ENCODE results near the gene THAP4. TPM values are rescaled to one million over a fixed set of nuclear protein-coding genes. Genes with fewer than 3 reads are reported as not detected.

THAP4 gene
- total and polyA plus RNA-seq, 2 of the 4 experiments (the other 2 are of a cell fraction), result 33.9 to 55.1 TPM

DNA sequence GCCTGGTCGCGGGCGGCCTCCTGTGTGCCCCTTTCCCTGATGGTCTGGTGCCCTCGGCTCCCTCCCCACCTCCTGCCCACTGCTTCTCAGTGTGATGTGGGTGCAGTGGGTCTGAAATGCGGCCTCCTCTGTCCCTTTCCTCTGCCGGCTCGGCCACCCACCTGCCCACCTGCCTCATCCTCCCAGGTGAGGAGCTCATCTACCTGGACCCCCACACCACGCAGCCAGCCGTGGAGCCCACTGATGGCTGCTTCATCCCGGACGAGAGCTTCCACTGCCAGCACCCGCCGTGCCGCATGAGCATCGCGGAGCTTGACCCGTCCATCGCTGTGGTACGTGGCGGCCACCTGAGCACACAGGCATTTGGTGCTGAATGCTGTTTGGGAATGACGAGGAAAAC, 31.4 kb upstream of the THAP4 start:
- Histone ChIP-seq H3K79me1 (ENCODE audit: low read depth in 1 of 2, low read length in 2 of 2) (peaks cover 3 to 15% of the 10 kb centered on the region in 2 experiments; a peak in 3 of 4 replicates), H4K20me1 (ENCODE audit: insufficient read depth, low read length) (peaks cover 16% of the 10 kb centered on the region), H3K14ac (replicated peaks; ENCODE audit: low read depth, low read length) (no peak overlapping the region), H3K9ac (ENCODE audit: low read depth, low read length) (no peak overlapping the region), H2AFZ (replicated peaks; ENCODE audit: low read length, poor library complexity) (peak overlapping the region; percentile 58), H2BK15ac (ENCODE audit: low read depth, low read length) (no peak overlapping the region), H2AK5ac (ENCODE audit: low read depth, low read length) (no peak overlapping the region), H3K4me2 (ENCODE audit: low read depth, low read length) (no peak overlapping the region), H3K4ac (ENCODE audit: low read depth, low read length) (no peak overlapping the region), H3K4me1 (ENCODE audit: control insufficient read depth, insufficient read depth, low read length) (peaks cover 15% of the 10 kb centered on the region), H3K9me3 (ENCODE audit: control insufficient read depth, insufficient read depth, low read length) (no peaks in the 10 kb centered on the region), H4K8ac (ENCODE audit: low read depth in 2 of 2, low read length in 2 of 2) (no peak overlapping the region), H2BK20ac (ENCODE audit: low read depth, low read length) (no peak overlapping the region), H3K18ac (ENCODE audit: low read depth, low read length) (no peak overlapping the region), H3K23ac (ENCODE audit: low read depth, low read length) (no peak overlapping the region), H3K56ac (ENCODE audit: extremely low read depth, insufficient read depth, low read length) (no peak overlapping the region), H3K9me1 (ENCODE audit: insufficient read depth, low read length) (peaks cover 3% of the 10 kb centered on the region; the same call in 1 of the 2 replicates), H2BK120ac (ENCODE audit: low read depth, low read length) (no peak overlapping the region), H3K27me3 (ENCODE audit: control insufficient read depth, insufficient read depth, low read length) (no peaks in the 10 kb centered on the region), H4K91ac (ENCODE audit: insufficient read depth, low read depth, low read length) (no peak overlapping the region), H4K5ac (ENCODE audit: low read depth, low read length) (no peak overlapping the region), H3K36me3 (ENCODE audit: control insufficient read depth, insufficient read depth, low read length) (peaks cover 50% of the 10 kb centered on the region), H3K27ac (ENCODE audit: insufficient read depth, low read length) (no peak overlapping the region), H3K4me3 (ENCODE audit: insufficient read depth, low read depth, low read length) (no peak overlapping the region), H2BK5ac (ENCODE audit: low read depth, low read length, poor library complexity, severe bottlenecking) (no peak overlapping the region), H2AK9ac (replicated peaks; ENCODE audit: low read depth, low read length, poor library complexity) (no peak overlapping the region)
- TF ChIP-seq SMC3 (IDR thresholded peaks at IDR 0.05; ENCODE audit: low read depth, low read length) (no peak), CEBPB (IDR thresholded peaks at IDR 0.05; ENCODE audit: low read depth, low read length) (no peak), POLR2A (IDR thresholded peaks at IDR 0.05; ENCODE audit: low read depth, low read length) (no peak), NFE2L2 (IDR thresholded peaks at IDR 0.05; ENCODE audit: low read depth, low read length) (no peak), CHD1 (IDR thresholded peaks at IDR 0.05; ENCODE audit: low read depth, low read length) (no peak), RCOR1 (IDR thresholded peaks at IDR 0.05; ENCODE audit: insufficient replicate concordance, low read length) (no peak), MAFK (IDR thresholded peaks at IDR 0.05; ENCODE audit: low read depth, low read length) (no peak), CTCF (conservative IDR thresholded peaks at IDR 0.05; ENCODE audit: low read depth, low read length) (no peak), MXI1 (IDR thresholded peaks at IDR 0.05; ENCODE audit: borderline replicate concordance, low read depth, low read length) (no peak), RAD21 (IDR thresholded peaks at IDR 0.05; ENCODE audit: low read length) (no peak), BHLHE40 (IDR thresholded peaks at IDR 0.05; ENCODE audit: low read depth, low read length) (no peak), MAZ (IDR thresholded peaks at IDR 0.05; ENCODE audit: borderline replicate concordance, low read depth, low read length) (no peak), RFX5 (IDR thresholded peaks at IDR 0.05; ENCODE audit: low read depth, low read length) (no peak)
- TF ChIP-seq, protein P1, sequence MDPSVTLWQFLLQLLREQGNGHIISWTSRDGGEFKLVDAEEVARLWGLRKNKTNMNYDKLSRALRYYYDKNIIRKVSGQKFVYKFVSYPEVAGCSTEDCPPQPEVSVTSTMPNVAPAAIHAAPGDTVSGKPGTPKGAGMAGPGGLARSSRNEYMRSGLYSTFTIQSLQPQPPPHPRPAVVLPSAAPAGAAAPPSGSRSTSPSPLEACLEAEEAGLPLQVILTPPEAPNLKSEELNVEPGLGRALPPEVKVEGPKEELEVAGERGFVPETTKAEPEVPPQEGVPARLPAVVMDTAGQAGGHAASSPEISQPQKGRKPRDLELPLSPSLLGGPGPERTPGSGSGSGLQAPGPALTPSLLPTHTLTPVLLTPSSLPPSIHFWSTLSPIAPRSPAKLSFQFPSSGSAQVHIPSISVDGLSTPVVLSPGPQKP (IDR thresholded peaks at IDR 0.05; ENCODE audit: borderline replicate concordance, low read depth, low read length), result no peak
- BruUV-seq (replicated peaks), result no TSS peak
- ChIA-PET CTCF (no interaction called here), POLR2A (ENCODE audit: unreplicated experiment) (no interaction called here)
- intact Hi-C loops (cut with micrococcal nuclease) (no loop called here), in situ Hi-C loops (cut with MboI; ENCODE audit: low sequenced_read_pairs) (loop anchor here (5.0 to 25.0 kb wide), 2 partner anchors 209 to 806 kb away; partner anchors contain the start of gene AGXT), dilution Hi-C loops (cut with HindIII; ENCODE audit: low sequenced_read_pairs, unreplicated experiment) (no loop called here)
- ATAC-seq (ENCODE audit: low read depth), result no peak
- 96% methylated on average over 5 of the region's 21 CpGs; no CpG with 5 or more reads in 1 of the 2 experiments for WGBS, 2 experiments (ENCODE audit: extremely low coverage in 2 of 2, insufficient read length in 1 of 2)
- DNase-seq, result no peak
